OCI-LY3 (cell line): Measurements from ENCODE around the gene CHKB.

Experiments
- H2AFZ ChIP-seq: fragments of 200-600, 300-600 bp; shearing (Covaris generic); 2 replicates; pipeline ENCODE4 v1.6.0; 2014; ENCODE audit warnings: antibody characterized with exemption, low read depth, low read length
- H3K27ac ChIP-seq: fragments of 200-600, 300-600 bp; sonication (generic); 2 replicates; pipeline ENCODE4 v1.5.1; 2014; ENCODE audit warnings: mild to moderate bottlenecking, low read length, moderate library complexity, mixed read lengths
- H3K27me3 ChIP-seq: fragments of 200-600, 300-600 bp; sonication (generic); 2 replicates; pipeline ENCODE4 v1.6.1; 2014; ENCODE audit warnings: low read depth, low read length, mixed read lengths
- H3K36me3 ChIP-seq: fragments of 200-600, 300-600 bp; sonication (generic); replicated peaks from 2 replicates; pipeline ENCODE3; 2014; ENCODE audit warnings: low read depth, low read length, mixed read lengths
- H3K4me1 ChIP-seq: fragments of 300-600, 200-600 bp; sonication (generic); 2 replicates; pipeline ENCODE4 v1.6.1; 2014; ENCODE audit warnings: low read length, mixed read lengths
- H3K4me2 ChIP-seq: fragments of 200-600, 300-600 bp; sonication (generic); 2 replicates; pipeline ENCODE4 v1.6.1; 2014; ENCODE audit warnings: low read length, mixed read lengths
- H3K4me3 ChIP-seq: fragments of 300-600, 200-600 bp; sonication (generic); 2 replicates; pipeline ENCODE4 v1.5.1; 2014; ENCODE audit warnings: antibody characterized with exemption, mild to moderate bottlenecking, low read length, moderate library complexity
- H3K79me2 ChIP-seq: fragments of 300-600, 200-600 bp; shearing (Covaris generic); 2 replicates; pipeline ENCODE4 v1.6.1; 2014; ENCODE audit warnings: mild to moderate bottlenecking, low read length, mixed read lengths
- H3K9ac ChIP-seq: fragments of 300-600, 200-600 bp; shearing (Covaris generic); 2 replicates; pipeline ENCODE4 v1.6.0; 2014; ENCODE audit warnings: mild to moderate bottlenecking, low read length, moderate library complexity
- H3K9me3 ChIP-seq: fragments of 200-600, 300-600 bp; shearing (Covaris generic); 2 replicates; pipeline ENCODE4 v1.6.1; 2014; ENCODE audit warnings: low read length, mixed read lengths; ENCODE audit not compliant: insufficient read depth
- H4K20me1 ChIP-seq: fragments of 200-600, 300-600 bp; sonication (generic); 2 replicates; pipeline ENCODE4 v1.6.1; 2016; ENCODE audit warnings: low read length, mixed read lengths; ENCODE audit not compliant: insufficient read depth
- CTCF ChIP-seq: fragments of 200-600, 300-600 bp; sonication (generic); IDR thresholded peaks from 2 replicates; pipeline ENCODE4 v1.5.1; 2014; ENCODE audit warnings: antibody characterized with exemption, low read length, low read depth
- EZH2phosphoT487 ChIP-seq: fragments of 200-600 bp; shearing (Covaris generic); IDR thresholded peaks from 2 replicates; pipeline ENCODE4 v1.6.1; 2018; ENCODE audit warnings: antibody characterized with exemption, mixed run types, low read depth

CHKB gene

GRCh38 chr22:50574383-50574755 is 8.3 kb downstream of the CHKB start:
- no peaks in the 10 kb centered on the region for H3K4me1 ChIP-seq
- no peaks in the 10 kb centered on the region for H3K27me3 ChIP-seq
- TF ChIP-seq CTCF: no peak
- no peak for TF ChIP-seq EZH2phosphoT487
- no peak overlapping the region for H3K27ac ChIP-seq
- H4K20me1 ChIP-seq: no peaks in the 10 kb centered on the region
- no peaks in the 10 kb centered on the region for H3K9me3 ChIP-seq
- H2AFZ ChIP-seq: no peak overlapping the region
- no peak overlapping the region for H3K4me2 ChIP-seq
- peaks cover 4% of the 10 kb centered on the region for H3K36me3 ChIP-seq
- no peak overlapping the region for H3K4me3 ChIP-seq
- no peak overlapping the region for H3K9ac ChIP-seq
- H3K79me2 ChIP-seq: no peaks in the 10 kb centered on the region

DNA sequence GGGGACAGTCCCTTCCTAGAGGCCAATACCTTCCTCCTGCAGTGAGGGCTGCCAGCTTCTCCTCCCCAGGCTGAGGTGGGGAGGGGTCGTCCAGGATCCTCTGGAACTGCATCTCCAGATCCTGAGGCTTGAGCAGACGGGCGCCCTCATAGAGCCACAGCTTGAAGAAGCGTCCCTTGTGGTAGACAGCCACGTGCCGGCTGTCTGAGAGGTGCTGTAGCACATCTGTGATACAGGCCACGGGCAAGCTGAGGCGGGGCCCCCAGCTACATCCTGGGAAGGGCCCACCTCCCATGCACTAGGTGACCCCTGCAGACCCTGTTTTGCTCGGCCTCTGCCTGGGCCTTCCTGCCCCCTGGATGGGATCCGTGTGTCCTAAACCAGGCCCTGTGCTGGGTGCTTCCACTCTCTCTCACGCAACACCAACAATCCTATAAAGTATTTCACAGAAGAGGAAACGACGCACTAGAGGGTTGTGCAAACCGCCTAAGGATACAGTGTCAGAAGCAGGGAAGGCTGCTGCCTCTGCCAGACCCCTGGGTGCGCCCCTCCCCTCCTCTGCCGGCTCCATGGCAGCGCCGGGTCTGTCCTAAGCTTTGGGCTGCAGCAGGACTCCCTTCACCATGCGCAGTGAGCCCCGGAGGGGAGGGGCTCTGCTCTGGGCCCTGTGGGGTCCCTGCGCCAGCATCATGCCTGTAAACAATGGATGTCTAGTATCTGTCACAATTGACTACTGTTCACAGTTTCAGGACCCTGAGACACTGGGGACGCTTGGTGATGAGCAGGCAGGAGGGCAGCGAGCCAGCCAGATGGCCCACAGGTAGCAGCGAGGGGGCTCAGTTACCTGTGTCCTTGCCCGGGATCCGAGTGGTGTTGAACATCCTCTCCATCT is 8.9 kb downstream of the CHKB start:
- no peak for TF ChIP-seq CTCF
- TF ChIP-seq EZH2phosphoT487: no peak
- Histone ChIP-seq H3K4me2 (no peak overlapping the region), H3K4me1 (no peaks in the 10 kb centered on the region), H2AFZ (no peak overlapping the region), H3K27ac (no peak overlapping the region), H3K9me3 (no peaks in the 10 kb centered on the region), H3K27me3 (no peaks in the 10 kb centered on the region), H3K36me3 (peaks cover 4% of the 10 kb centered on the region), H3K79me2 (no peaks in the 10 kb centered on the region), H3K4me3 (no peak overlapping the region), H4K20me1 (no peaks in the 10 kb centered on the region), H3K9ac (no peak overlapping the region)

DNA sequence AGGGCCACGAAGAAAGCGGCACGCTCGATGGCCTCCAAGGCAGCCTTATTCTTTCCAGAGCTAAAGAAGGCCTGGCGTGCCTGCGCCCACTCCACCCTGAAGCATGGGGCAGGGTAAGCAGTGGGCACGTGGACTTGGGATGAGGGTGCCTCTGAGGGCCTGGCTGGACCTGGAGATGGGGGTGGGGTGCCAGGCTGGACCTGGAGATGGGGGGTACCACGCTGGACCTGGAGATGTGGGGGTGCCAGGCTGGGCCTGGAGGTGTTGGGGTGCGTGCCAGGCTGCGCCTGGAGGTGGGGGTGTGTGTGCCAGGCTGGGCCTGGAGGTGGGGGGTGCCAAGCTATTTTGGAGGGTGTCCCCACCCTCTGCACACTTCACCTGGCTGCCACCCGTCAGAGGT is 9.7 kb downstream of the CHKB start:
- Histone ChIP-seq H4K20me1 (no peaks in the 10 kb centered on the region), H3K79me2 (no peaks in the 10 kb centered on the region), H3K9ac (no peak overlapping the region), H3K27me3 (no peaks in the 10 kb centered on the region), H2AFZ (no peak overlapping the region), H3K36me3 (peaks cover 4% of the 10 kb centered on the region), H3K9me3 (no peaks in the 10 kb centered on the region), H3K27ac (no peak overlapping the region), H3K4me1 (no peaks in the 10 kb centered on the region), H3K4me2 (no peak overlapping the region), H3K4me3 (no peak overlapping the region)
- no peak for TF ChIP-seq CTCF
- no peak for TF ChIP-seq EZH2phosphoT487

- Histone ChIP-seq H3K36me3 (peaks cover 6% of the 10 kb centered on the region), H2AFZ (no peak overlapping the region), H3K4me1 (no peaks in the 10 kb centered on the region), H3K9ac (no peak overlapping the region), H3K27me3 (no peaks in the 10 kb centered on the region), H3K4me2 (no peak overlapping the region), H3K4me3 (no peak overlapping the region), H4K20me1 (no peaks in the 10 kb centered on the region), H3K9me3 (no peaks in the 10 kb centered on the region), H3K27ac (no peak overlapping the region), H3K79me2 (no peaks in the 10 kb centered on the region)
- TF ChIP-seq EZH2phosphoT487 (no peak), CTCF (no peak)
These were observed 11.1 kb downstream of the CHKB start for GRCh38 chr22:50571264-50572175.
